Endothelial cell (in vitro differentiated cells): Measurements from ENCODE around the gene PINK1. TPM values are rescaled to one million over a fixed set of nuclear protein-coding genes. Genes with fewer than 3 reads are reported as not detected.

Experiments used
- DNase-seq: peaks from one replicate; pipeline ENCODE4 v3.0.0; 2021; ENCODE audit warnings: low spot score
- H3K27ac Mint-ChIP-seq: one replicate; pipeline ENCODE4 v1.8.0; 2021; ENCODE audit warnings: mixed read lengths, inconsistent platforms; ENCODE audit not compliant: unreplicated experiment
- H3K27me3 Mint-ChIP-seq: one replicate; pipeline ENCODE4 v1.8.0; 2021; ENCODE audit warnings: mild to moderate bottlenecking, moderate library complexity, mixed read lengths, inconsistent platforms; ENCODE audit not compliant: unreplicated experiment
- H3K36me3 Mint-ChIP-seq: one replicate; pipeline ENCODE4 v1.8.0; 2021; ENCODE audit warnings: mild to moderate bottlenecking, low read depth, mixed read lengths, inconsistent platforms; ENCODE audit not compliant: unreplicated experiment
- H3K4me1 Mint-ChIP-seq: one replicate; pipeline ENCODE4 v1.8.0; 2021; ENCODE audit warnings: mild to moderate bottlenecking, mixed read lengths, inconsistent platforms; ENCODE audit not compliant: unreplicated experiment
- H3K4me3 Mint-ChIP-seq: one replicate; pipeline ENCODE4 v1.8.0; 2021; ENCODE audit warnings: mild to moderate bottlenecking, mixed read lengths, inconsistent platforms; ENCODE audit not compliant: unreplicated experiment
- H3K9me3 Mint-ChIP-seq: one replicate; pipeline ENCODE4 v1.8.0; 2021; ENCODE audit warnings: mixed read lengths, inconsistent platforms; ENCODE audit not compliant: unreplicated experiment
- total RNA-seq: library from RNA; stranded (reverse); fragmentation: NEBNext Ultra II Directional; extraction: Animal tissue kit (Norgen Biotek cat#: 25700); gene quantifications from one replicate; pipeline ENCODE4 v1.2.1, GENCODE V29; 2021; ENCODE audit not compliant: unreplicated experiment
- TF ChIP-seq, protein P1 (sequence below): fragments of 200-600 bp; sonication (generic); IDR thresholded peaks from one replicate; pipeline ENCODE4 v1.5.0; 2021; ENCODE audit warnings: antibody characterized with exemption; ENCODE audit not compliant: unreplicated experiment

The PINK1 gene
- total RNA-seq, 1 donor from 2014 or later, result 40.0 TPM

DNA sequence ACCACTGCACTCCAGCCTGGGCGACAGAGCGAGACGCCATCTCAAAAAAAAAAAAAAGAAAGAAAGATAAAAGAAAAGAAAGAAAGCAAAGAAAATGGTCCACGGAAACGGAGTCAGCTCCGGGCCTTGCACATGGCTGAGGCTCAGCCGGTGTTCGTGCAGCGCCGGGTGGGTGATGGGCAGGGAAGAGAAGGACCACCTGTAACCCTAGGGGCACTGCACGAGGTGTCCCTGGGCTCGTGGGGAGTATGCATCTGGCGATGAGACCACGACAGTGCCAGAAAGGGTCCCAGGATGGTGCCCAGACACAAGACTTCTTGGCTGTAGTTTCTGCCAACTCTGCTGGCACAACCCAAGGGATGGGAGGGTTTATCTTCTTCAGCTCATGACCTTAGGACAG lies 38.5 kb upstream of the PINK1 start:
- H3K4me1 Mint-ChIP-seq, result peaks cover 14% of the 10 kb centered on the region
- peaks cover 9% of the 10 kb centered on the region for H3K27me3 Mint-ChIP-seq
- TF ChIP-seq, protein P1, sequence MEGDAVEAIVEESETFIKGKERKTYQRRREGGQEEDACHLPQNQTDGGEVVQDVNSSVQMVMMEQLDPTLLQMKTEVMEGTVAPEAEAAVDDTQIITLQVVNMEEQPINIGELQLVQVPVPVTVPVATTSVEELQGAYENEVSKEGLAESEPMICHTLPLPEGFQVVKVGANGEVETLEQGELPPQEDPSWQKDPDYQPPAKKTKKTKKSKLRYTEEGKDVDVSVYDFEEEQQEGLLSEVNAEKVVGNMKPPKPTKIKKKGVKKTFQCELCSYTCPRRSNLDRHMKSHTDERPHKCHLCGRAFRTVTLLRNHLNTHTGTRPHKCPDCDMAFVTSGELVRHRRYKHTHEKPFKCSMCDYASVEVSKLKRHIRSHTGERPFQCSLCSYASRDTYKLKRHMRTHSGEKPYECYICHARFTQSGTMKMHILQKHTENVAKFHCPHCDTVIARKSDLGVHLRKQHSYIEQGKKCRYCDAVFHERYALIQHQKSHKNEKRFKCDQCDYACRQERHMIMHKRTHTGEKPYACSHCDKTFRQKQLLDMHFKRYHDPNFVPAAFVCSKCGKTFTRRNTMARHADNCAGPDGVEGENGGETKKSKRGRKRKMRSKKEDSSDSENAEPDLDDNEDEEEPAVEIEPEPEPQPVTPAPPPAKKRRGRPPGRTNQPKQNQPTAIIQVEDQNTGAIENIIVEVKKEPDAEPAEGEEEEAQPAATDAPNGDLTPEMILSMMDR, result no peak
- DNase-seq, result no peak
- no peak overlapping the region for H3K27ac Mint-ChIP-seq
- H3K36me3 Mint-ChIP-seq, result no peaks in the 10 kb centered on the region
- H3K4me3 Mint-ChIP-seq, result no peak overlapping the region
- H3K9me3 Mint-ChIP-seq, result no peaks in the 10 kb centered on the region

DNA sequence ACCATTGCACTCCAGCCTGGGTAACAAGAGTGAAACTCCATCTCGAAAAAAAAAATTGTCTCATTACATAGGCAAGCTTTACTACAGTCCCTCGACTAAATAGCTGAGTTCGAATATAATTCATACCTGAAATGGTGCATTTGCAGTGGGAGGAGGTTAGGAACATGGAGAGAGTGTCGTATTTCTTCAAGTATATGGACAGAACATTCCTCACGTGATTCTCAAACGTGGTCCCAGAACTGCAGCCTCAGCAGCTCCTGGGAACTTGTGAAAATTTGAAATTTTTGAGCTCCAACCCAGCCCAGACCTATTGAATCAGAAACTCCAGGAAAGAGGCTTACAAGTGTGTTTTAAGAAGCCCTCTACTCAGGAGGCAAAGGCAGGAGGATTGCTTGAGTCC lies 37.2 kb upstream of the PINK1 start:
- Mint-ChIP-seq H3K27me3 (peaks cover 6% of the 10 kb centered on the region), H3K4me3 (no peak overlapping the region), H3K27ac (no peak overlapping the region), H3K9me3 (no peaks in the 10 kb centered on the region), H3K4me1 (peaks cover 6% of the 10 kb centered on the region), H3K36me3 (no peaks in the 10 kb centered on the region)
- TF ChIP-seq, protein P1, result no peak
- no peak for DNase-seq

DNA sequence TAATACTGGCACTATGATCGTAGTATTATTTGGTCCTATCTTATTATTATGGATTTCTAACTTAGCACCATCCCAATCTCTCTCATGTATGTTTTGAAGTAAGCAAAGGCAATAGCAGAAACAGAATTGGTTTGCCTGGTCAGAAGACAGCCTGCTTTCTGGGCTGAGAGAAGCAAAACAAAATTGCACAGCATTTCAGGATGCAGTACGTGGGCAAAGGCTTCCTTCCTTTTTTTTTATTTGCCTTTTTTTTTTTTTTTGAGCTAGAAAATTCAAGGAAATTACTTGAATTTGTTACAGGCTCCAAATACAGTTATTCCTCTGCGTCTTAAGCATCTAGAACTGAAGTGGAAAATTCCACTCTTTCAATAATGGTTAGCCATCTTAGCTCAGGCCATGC lies 35.6 kb upstream of the PINK1 start:
- no peak for DNase-seq
- H3K36me3 Mint-ChIP-seq, result no peaks in the 10 kb centered on the region
- no peak overlapping the region for H3K4me3 Mint-ChIP-seq
- TF ChIP-seq, protein P1, result no peak
- no peaks in the 10 kb centered on the region for H3K9me3 Mint-ChIP-seq
- H3K4me1 Mint-ChIP-seq, result peaks cover 6% of the 10 kb centered on the region
- H3K27ac Mint-ChIP-seq, result no peak overlapping the region
- H3K27me3 Mint-ChIP-seq, result peaks cover 4% of the 10 kb centered on the region

DNA sequence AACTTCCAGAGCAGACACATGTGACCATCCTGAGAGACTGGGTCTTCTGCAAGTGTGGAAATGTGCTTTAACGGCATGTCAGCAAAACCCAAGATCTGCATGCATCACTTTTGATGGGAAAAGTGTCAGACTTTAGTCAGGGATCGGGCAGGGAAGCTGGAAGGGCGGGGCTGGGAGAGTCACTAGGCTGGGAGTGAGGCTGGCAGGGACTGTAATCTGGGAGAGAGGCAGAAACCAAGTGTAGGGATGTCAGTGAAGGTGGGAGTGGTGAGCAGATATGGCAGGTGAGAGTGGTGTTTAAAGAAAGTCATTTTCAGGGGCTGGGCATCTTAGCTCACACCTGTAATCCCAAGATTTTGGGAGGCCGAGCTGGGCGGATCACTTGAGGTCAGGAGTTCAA lies 33.1 kb upstream of the PINK1 start:
- no peak overlapping the region for H3K27ac Mint-ChIP-seq
- H3K36me3 Mint-ChIP-seq, result no peaks in the 10 kb centered on the region
- TF ChIP-seq, protein P1, result no peak
- no peak overlapping the region for H3K4me3 Mint-ChIP-seq
- DNase-seq, result no peak
- H3K4me1 Mint-ChIP-seq, result peaks cover 10% of the 10 kb centered on the region
- H3K27me3 Mint-ChIP-seq, result peaks cover 3% of the 10 kb centered on the region
- H3K9me3 Mint-ChIP-seq, result no peaks in the 10 kb centered on the region

DNA sequence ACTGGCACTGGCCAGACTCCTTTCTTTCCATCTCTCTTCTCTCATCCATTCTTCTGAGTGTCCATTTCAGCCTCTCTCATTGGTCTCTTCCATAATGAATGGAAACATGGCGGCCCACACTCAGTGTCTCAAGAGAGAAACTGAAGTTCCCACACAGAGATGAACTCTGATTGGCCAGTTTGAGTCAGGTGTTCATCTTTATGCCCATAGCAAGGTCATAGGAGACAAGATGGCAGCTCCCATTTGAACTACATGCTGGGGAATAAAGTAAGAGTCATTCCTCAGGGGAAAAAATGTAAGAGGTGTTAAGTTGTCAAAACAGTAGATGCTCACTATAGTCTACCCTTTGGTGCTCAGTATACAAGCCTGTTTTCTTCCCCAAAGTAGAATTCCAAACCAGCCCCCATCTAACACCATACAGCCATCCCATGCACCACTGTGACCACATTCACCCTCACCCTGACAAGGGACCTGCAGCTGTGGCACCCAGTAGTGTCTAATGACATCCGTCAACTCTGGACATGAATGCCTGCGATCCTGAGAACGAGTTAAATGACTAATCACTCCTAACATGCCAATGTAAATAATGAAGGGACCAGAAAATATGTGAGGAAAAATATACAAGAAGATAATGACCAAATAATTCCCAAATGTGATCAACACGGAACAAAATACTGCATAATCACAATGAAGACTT lies 32.0 kb upstream of the PINK1 start:
- no peaks in the 10 kb centered on the region for H3K9me3 Mint-ChIP-seq
- H3K27ac Mint-ChIP-seq, result no peak overlapping the region
- no peaks in the 10 kb centered on the region for H3K36me3 Mint-ChIP-seq
- DNase-seq, result no peak
- peaks cover 10% of the 10 kb centered on the region for H3K4me1 Mint-ChIP-seq
- TF ChIP-seq, protein P1, result no peak
- H3K27me3 Mint-ChIP-seq, result peaks cover 3% of the 10 kb centered on the region
- no peak overlapping the region for H3K4me3 Mint-ChIP-seq
